ENCODE measurements around the gene ATP1A2. TPM values are rescaled to one million over a fixed set of nuclear protein-coding genes. Genes with fewer than 3 reads are reported as not detected.

The ATP1A2 gene
- total and polyA plus RNA-seq, 10 of the 15 experiments (the other 5 are each of a cell fraction or from before 2014, with no cell fraction given), result 0.15 TPM; not detected in 9

DNA sequence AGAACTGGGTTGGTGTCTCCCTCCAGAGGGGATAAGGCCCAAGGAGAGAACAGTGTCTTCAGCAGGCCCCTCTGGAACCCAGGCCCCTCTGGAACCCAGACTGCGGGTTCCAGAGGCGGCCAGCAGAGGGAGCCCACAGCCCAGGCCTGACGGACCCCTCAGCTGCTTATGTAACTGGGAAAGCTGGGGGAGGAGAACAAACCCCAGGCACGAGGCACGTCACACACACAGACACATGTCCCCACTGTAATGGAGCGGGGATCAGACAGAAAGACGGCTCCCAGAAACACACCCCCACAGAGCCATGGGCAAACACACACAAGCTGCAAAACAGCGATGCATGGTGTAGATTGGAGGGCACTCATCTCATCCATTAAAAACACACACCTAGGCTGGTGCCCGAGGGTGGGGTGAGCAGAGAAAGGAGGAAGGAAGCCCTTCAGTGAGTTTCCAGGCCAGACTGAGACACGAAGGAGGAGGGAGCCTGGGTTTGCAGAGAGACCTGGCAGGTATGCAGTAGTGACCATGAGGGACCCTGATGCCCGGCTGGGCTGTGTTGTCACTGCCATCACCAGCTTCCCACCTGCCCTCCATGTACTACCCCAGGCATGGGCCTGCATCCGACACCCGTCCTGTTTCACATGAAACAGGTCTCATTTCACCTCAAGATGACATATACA lies 14.4 kb upstream of the ATP1A2 start (continued):
- TF ChIP-seq SPI1 (IDR thresholded peaks at IDR 0.05; ENCODE audit: borderline replicate concordance, insufficient read depth, low read depth, low read length) (no peak), CREM (IDR thresholded peaks at IDR 0.05; ENCODE audit: low read depth) (peak; percentile 38; the same call in 1 of the 2 replicates), NFXL1 (IDR thresholded peaks at IDR 0.05; ENCODE audit: borderline replicate concordance) (no peak), RFX5 (IDR thresholded peaks at IDR 0.05; ENCODE audit: low read depth, low read length) (no peak)
- TF ChIP-seq, protein P1, sequence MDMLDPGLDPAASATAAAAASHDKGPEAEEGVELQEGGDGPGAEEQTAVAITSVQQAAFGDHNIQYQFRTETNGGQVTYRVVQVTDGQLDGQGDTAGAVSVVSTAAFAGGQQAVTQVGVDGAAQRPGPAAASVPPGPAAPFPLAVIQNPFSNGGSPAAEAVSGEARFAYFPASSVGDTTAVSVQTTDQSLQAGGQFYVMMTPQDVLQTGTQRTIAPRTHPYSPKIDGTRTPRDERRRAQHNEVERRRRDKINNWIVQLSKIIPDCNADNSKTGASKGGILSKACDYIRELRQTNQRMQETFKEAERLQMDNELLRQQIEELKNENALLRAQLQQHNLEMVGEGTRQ (IDR thresholded peaks at IDR 0.05; ENCODE audit: borderline replicate concordance, low read depth, low read length), result no peak; the same call in 1 of the 2 replicates

DNA sequence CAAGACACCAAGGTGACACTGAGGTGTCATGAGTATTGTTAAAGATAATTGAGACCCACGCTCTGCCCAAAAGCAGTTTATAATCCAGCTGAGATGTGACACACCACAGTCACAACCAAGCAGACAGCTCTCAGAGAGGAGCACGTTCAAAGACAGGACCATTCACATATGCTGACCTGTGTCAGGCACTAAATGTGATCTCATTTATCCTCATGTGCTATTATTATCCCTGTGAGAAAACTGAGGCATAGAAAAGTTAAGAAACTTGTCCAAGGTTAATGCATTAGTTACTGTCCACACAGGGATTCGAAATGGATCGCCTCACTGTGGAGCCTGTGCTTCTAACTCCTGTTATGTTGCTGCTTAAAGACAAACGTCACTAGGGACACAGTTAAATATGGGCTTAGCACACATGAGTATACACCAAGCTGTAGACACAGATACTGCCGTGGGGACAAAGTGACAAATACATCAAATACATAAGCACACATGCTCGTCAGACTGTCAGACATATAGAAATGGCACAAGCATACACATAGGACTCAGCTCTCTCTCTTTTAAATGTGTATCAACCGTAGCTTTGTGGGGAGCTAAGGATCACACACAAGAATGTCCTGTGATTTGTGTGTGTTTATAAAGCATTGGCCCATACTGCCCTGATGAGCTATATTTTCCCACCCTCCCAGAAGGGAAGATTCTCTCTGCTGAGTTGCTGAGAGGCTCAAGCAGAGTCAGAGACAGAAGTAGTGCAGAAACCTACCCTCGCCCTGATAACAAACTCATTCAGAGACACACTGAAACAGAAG lies 13.6 kb upstream of the ATP1A2 start:
- Histone ChIP-seq H3K4me3 (no peak overlapping the region), H3K4me2 (ENCODE audit: control insufficient read depth, insufficient read depth) (no peak overlapping the region), H3K9me3 (replicated peaks; ENCODE audit: control insufficient read depth, insufficient read depth, low read length) (no peaks in the 10 kb centered on the region), H3K36me3 (ENCODE audit: control insufficient read depth in 2 of 2, insufficient read depth in 2 of 2, low read length in 1 of 2) (no peaks in the 10 kb centered on the region; a peak in 1 of 4 replicates), H2AFZ (ENCODE audit: control insufficient read depth, low read depth, low read length) (no peak overlapping the region), H3K4me1 (ENCODE audit: control insufficient read depth, insufficient read depth, low read length) (peaks cover 17% of the 10 kb centered on the region), H3K27ac (ENCODE audit: control insufficient read depth, insufficient read depth) (no peak overlapping the region), H3K79me2 (ENCODE audit: control insufficient read depth, insufficient read depth, low read length) (peaks cover 7% of the 10 kb centered on the region), H3K9ac (ENCODE audit: control insufficient read depth, insufficient read depth, low read length) (no peak overlapping the region), H3K27me3 (replicated peaks in 1 of 2; ENCODE audit: control insufficient read depth in 2 of 2, insufficient read depth in 2 of 2, low read length in 1 of 2) (no peaks in the 10 kb centered on the region), H4K20me1 (ENCODE audit: control insufficient read depth, insufficient read depth) (no peaks in the 10 kb centered on the region)
- in situ Hi-C loops (cut with MboI), result no loop called here
- ChIA-PET RAD21 (ENCODE audit: unreplicated experiment) (interaction anchor here (0.5 to 6.8 kb wide), 17 partner anchors 7 to 299 kb away, joined by 3 to 85 read pairs (median 4); partner anchors contain the start of gene VANGL2), CTCF (interaction anchor here (0.5 to 11.6 kb wide), 33 partner anchors 16 to 1660 kb away, joined by 3 to 189 read pairs (median 4); partner anchors contain the start of genes CASQ1, KCNJ9 and PEX19), SMC1A (ENCODE audit: uncharacterized antibody, unreplicated experiment) (interaction anchor here (0.6 to 4.9 kb wide), 24 partner anchors 9 to 275 kb away, joined by 3 to 57 read pairs (median 5); partner anchors contain the start of genes CASQ1 and PEX19), POLR2A (interaction anchor here (0.8 to 2.0 kb wide), 4 partner anchors 67 to 275 kb away, joined by 3 to 4 read pairs (median 4); no protein-coding TSS in a partner anchor)
- no peak for ATAC-seq
- whole genome bisulfite sequencing (ENCODE audit: insufficient coverage, insufficient replicate concordance, low lambda C conversion rate, missing lambda C conversion rate), result 72% methylated on average over 9 of the region's 9 CpGs
- intact Hi-C loops (cut with micrococcal nuclease; ENCODE audit: unreplicated experiment), result loop anchor here (1.0 kb wide), 4 partner anchors 91 to 274 kb away; no protein-coding TSS in a partner anchor
- no peak for FAIRE-seq
- no peak for DNase-seq (ENCODE audit: low read depth, low spot score)
- BruUV-seq (replicated peaks), result no TSS peak
- TF ChIP-seq RAD21 (IDR thresholded peaks at IDR 0.05; ENCODE audit: insufficient read depth, low read depth, low read length) (no peak), ZNF384 (IDR thresholded peaks at IDR 0.05; ENCODE audit: borderline replicate concordance, low read depth, low read length) (no peak), RELA (IDR thresholded peaks at IDR 0.05; ENCODE audit: borderline replicate concordance, partially characterized antibody) (no peak), CREB1 (IDR thresholded peaks at IDR 0.05; ENCODE audit: low read depth) (no peak), EED (IDR thresholded peaks at IDR 0.05; ENCODE audit: low read depth) (no peak), BMI1 (IDR thresholded peaks at IDR 0.05; ENCODE audit: borderline replicate concordance) (no peak), HDGF (IDR thresholded peaks at IDR 0.05) (no peak)
- TF ChIP-seq, protein P2, sequence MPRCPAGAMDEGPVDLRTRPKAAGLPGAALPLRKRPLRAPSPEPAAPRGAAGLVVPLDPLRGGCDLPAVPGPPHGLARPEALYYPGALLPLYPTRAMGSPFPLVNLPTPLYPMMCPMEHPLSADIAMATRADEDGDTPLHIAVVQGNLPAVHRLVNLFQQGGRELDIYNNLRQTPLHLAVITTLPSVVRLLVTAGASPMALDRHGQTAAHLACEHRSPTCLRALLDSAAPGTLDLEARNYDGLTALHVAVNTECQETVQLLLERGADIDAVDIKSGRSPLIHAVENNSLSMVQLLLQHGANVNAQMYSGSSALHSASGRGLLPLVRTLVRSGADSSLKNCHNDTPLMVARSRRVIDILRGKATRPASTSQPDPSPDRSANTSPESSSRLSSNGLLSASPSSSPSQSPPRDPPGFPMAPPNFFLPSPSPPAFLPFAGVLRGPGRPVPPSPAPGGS (IDR thresholded peaks at IDR 0.05; ENCODE audit: borderline replicate concordance, insufficient read depth, low read depth, low read length, poor library complexity, severe bottlenecking), result no peak
- TF ChIP-seq, protein P3, sequence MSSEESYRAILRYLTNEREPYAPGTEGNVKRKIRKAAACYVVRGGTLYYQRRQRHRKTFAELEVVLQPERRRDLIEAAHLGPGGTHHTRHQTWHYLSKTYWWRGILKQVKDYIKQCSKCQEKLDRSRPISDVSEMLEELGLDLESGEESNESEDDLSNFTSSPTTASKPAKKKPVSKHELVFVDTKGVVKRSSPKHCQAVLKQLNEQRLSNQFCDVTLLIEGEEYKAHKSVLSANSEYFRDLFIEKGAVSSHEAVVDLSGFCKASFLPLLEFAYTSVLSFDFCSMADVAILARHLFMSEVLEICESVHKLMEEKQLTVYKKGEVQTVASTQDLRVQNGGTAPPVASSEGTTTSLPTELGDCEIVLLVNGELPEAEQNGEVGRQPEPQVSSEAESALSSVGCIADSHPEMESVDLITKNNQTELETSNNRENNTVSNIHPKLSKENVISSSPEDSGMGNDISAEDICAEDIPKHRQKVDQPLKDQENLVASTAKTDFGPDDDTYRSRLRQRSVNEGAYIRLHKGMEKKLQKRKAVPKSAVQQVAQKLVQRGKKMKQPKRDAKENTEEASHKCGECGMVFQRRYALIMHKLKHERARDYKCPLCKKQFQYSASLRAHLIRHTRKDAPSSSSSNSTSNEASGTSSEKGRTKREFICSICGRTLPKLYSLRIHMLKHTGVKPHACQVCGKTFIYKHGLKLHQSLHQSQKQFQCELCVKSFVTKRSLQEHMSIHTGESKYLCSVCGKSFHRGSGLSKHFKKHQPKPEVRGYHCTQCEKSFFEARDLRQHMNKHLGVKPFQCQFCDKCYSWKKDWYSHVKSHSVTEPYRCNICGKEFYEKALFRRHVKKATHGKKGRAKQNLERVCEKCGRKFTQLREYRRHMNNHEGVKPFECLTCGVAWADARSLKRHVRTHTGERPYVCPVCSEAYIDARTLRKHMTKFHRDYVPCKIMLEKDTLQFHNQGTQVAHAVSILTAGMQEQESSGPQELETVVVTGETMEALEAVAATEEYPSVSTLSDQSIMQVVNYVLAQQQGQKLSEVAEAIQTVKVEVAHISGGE (CRISPR knock-in tag; IDR thresholded peaks at IDR 0.05), result no peak
